Heart left ventricle (tissue), 16 donors: ENCODE measurements around the gene F8. TPM values are rescaled to one million over a fixed set of nuclear protein-coding genes. Genes with fewer than 3 reads are reported as not detected.

Experiments
- ATAC-seq, 4 donors: fragments of 200-7000 bp; cut with Tn5 transposase; one replicate each; pipeline ENCODE4 v1.9.1; 2020 to 2022; ENCODE audit warnings: moderate library complexity in 4 of 4, mild to moderate bottlenecking in 3 of 4, moderate number of reproducible peaks in 1 of 4
- DNase-seq, 5 donors: peaks; one replicate each; pipeline ENCODE4 v3.0.0-alpha.2; 2020
- H3K27ac ChIP-seq, 12 donors: fragments of 200-600 bp; sonication (generic) in 4 of 12; one replicate each; pipeline versions ENCODE4 v1.5.0 to v1.8.0; 2016 to 2022; ENCODE audit warnings: mild to moderate bottlenecking in 2 of 12
- H3K27me3 ChIP-seq, 9 donors: fragments of 200-600 bp; sonication (generic) in 2 of 9; one replicate each; pipeline versions ENCODE4 v1.5.1 to v1.8.0; 2016 to 2022; ENCODE audit warnings: mild to moderate bottlenecking in 3 of 9
- H3K36me3 ChIP-seq, 9 donors: fragments of 200-600 bp; sonication (generic) in 2 of 9; one replicate each; pipeline versions ENCODE4 v1.5.0 to v1.8.0; 2018 to 2022; ENCODE audit warnings: mild to moderate bottlenecking in 2 of 9
- H3K4me1 ChIP-seq, 12 donors: fragments of 200-600 bp; sonication (generic) in 4 of 12; one replicate each; pipeline versions ENCODE4 v1.5.0 to v1.8.0; 2016 to 2022; ENCODE audit warnings: mild to moderate bottlenecking in 3 of 12
- H3K4me3 ChIP-seq, 12 donors: fragments of 200-600 bp; sonication (generic) in 4 of 12; one replicate each; pipeline versions ENCODE4 v1.5.0 to v1.8.0; 2017 to 2022; ENCODE audit warnings: mild to moderate bottlenecking in 9 of 12, moderate library complexity in 4 of 12
- H3K9me3 ChIP-seq, 12 donors: fragments of 200-600 bp; sonication (generic) in 4 of 12; one replicate each; pipeline versions ENCODE4 v1.5.0 to v1.8.0; 2016 to 2022; ENCODE audit warnings: mild to moderate bottlenecking in 1 of 12
- POLR2A ChIP-seq, 2 donors: fragments of 450-650 bp; IDR thresholded peaks; one replicate each; pipeline ENCODE4 v1.6.1; 2017; ENCODE audit warnings: antibody characterized with exemption in 2 of 2, mild to moderate bottlenecking in 2 of 2, moderate library complexity in 2 of 2
- WGBS, 4 donors: extraction: QIAGEN DNeasy Blood & Tissue Kit in 2 of 4; methylation state at CpG; one replicate each; pipeline versions ENCODE4 v1.1.5 to v1.1.7; 2013 to 2018; 5-methylcytosine and 5-hydroxymethylcytosine counted together
- intact Hi-C, 10 donors: fragments of 100-400 bp; cut with DNase I; formaldehyde crosslinking; loops; one replicate each; pipeline versions ENCODE4 v1.11.1 to v1.14.2; 2022
- long read RNA-seq, 3 donors: library from polyadenylated mRNA; unstranded; transcript quantifications; one replicate each; pipeline ENCODE4 v2.0.0, GENCODE V29; 2020 to 2021
- polyA plus RNA-seq, 2 donors: library from polyadenylated mRNA; stranded (reverse); fragments of 200-250 nt; gene quantifications; one replicate each; pipeline ENCODE4 v1.2.3, GENCODE V29; 2013
- total RNA-seq, 9 donors: library from RNA; depleted of rRNA in 2 of 9; stranded (reverse); fragments of >200 nt in 2 of 9; fragmentation: NEBNext Ultra II Directional in 3 of 9; extraction: Animal tissue kit (Norgen Biotek cat#: 25700) in 3 of 9; gene quantifications; one replicate each; pipeline versions ENCODE4 v1.1.0 to v1.2.4, GENCODE V29; 2016 to 2023
- TF ChIP-seq, protein P1 (sequence below), 12 donors: fragments of 200-600 bp; sonication (generic) in 4 of 12; IDR thresholded peaks; one replicate each; pipeline versions ENCODE4 v1.5.0 to v1.8.0; 2018 to 2022; ENCODE audit warnings: antibody characterized with exemption in 12 of 12, mild to moderate bottlenecking in 5 of 12
- donor health status: ischemic (EF 13 %, LVEDD 7.1; RV severe dilation, severe dysfunction).
- donor health status: healthy with polysubstance abuse.
- donor health status: DM: no; HTN: yes; CAD: no.
- donor health status: DM: no; HTN: no; CAD: no.
- donor health status: ischemic (EF 25% LVEDD 6.9; RV normal size, moderate dysfunction).
- donor health status: ischemic (EF 25% LVEDD 5.7; RV mildly dilated, moderate dysfunction).
- donor health status: healthy.
- donor health status: DM: yes; HTN: yes; CAD: no.
- donor health status: ischemic (EF 35%, LVEDD 5.7; RV mildly dilated, moderate dysfunction).
- donor health status: nonischemic (EF 11% LVEDD 7.7; RV severe dilation, severe dysfunction).
- donor health status: DM: yes; HTN: yes; CAD: no.
- donor health status: PGD.
- donor health status: ischemic (EF 29% LVEDD 5.4; RV normal size, mild dysfunction).
- donor health status: nonischemic (EF 23%, LVEDD 6.1; RV moderate dilation, normal function).

The F8 gene
- total RNA-seq (10 to 100 TPM; 26.9 to 75.1 (median 44.3) TPM), polyA plus RNA-seq (10 to 100 TPM; 32.6 to 60.2 TPM)
- long read RNA-seq, donor 1, transcript F8-201 (5 exons, 2,620 nt) = major isoform, 7 of 65 reads
- long read RNA-seq, donor 1, partial matches to known transcripts = 41 of 65 reads
- long read RNA-seq, donor 1, other reads (novel, unspliced or antisense) = 17 of 65 reads
- long read RNA-seq, donor 2, transcript F8-201 (5 exons, 2,620 nt) = major isoform, 11 of 197 reads
- long read RNA-seq, donor 2, partial matches to known transcripts = 154 of 197 reads
- long read RNA-seq, donor 2, other reads (novel, unspliced or antisense) = 32 of 197 reads
- long read RNA-seq, donor 3, partial matches to known transcripts = 25 of 47 reads
- long read RNA-seq, donor 3, other reads (novel, unspliced or antisense) = 18 of 47 reads

GRCh38 chrX:155022585-155022984 lies at the start of gene F8:
TSS of gene F8 (minus strand) at chrX:155022723. CDS start at chrX:155022552, 171 bp downstream.
- TF ChIP-seq, protein P1, sequence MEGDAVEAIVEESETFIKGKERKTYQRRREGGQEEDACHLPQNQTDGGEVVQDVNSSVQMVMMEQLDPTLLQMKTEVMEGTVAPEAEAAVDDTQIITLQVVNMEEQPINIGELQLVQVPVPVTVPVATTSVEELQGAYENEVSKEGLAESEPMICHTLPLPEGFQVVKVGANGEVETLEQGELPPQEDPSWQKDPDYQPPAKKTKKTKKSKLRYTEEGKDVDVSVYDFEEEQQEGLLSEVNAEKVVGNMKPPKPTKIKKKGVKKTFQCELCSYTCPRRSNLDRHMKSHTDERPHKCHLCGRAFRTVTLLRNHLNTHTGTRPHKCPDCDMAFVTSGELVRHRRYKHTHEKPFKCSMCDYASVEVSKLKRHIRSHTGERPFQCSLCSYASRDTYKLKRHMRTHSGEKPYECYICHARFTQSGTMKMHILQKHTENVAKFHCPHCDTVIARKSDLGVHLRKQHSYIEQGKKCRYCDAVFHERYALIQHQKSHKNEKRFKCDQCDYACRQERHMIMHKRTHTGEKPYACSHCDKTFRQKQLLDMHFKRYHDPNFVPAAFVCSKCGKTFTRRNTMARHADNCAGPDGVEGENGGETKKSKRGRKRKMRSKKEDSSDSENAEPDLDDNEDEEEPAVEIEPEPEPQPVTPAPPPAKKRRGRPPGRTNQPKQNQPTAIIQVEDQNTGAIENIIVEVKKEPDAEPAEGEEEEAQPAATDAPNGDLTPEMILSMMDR (IDR thresholded peaks at IDR 0.05) = no peak
- TF ChIP-seq POLR2A (IDR thresholded peaks at IDR 0.05) = peak in 1 of 2 donors; percentile 22
- Histone ChIP-seq H3K36me3 (no peaks in the 10 kb centered on the region), H3K4me3 (peak within 1 kb of the TSS in 11 of 12 donors; percentile 1 to 56 (median 42)), H3K4me1 (peaks cover 0 to 4% (median 0%) of the 10 kb centered on the region in 12 donors), H3K27ac (peak within 1 kb of the TSS in 8 of 12 donors; percentile 25 to 70 (median 60)), H3K27me3 (no peaks in the 10 kb centered on the region), H3K9me3 (no peaks in the 10 kb centered on the region)
- 0 to 16% (median 6%) methylated on average over 1 of the region's 1 CpG for WGBS, 4 donors
- DNase-seq = no peak
- intact Hi-C loops = no loop called here
- ATAC-seq = no peak

DNA sequence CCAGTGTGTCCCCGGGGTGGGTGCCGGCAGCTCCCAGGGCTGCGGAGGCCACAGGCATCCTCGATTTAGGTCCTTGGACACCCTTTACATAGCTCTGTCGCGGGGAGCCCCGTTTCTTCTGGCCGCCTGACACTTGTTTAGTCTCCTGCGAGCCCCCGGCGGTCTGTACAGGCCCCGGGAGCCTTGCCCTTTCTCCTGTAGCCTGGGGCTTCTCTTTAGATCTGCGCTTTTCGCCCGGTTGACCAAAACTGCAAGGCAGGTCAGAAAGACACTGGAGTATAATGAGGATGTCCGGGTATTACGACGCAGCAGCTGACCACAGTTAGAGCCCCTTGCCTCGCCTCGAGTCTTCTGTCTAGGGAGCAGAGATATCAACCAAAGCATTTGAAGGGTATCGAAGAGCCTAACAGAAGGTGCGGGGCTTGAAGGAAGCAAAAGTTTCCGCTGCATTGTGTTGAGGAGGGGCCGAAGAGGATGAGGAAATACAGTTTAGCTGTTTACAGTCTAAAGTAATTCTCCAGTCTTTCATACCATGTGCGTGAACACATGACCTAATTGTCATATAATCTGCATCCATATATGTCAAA lies 49.3 kb upstream of the F8 start:
- peak in 2 of 4 donors; percentile 3 to 29 for ATAC-seq
- no peak for TF ChIP-seq POLR2A (IDR thresholded peaks at IDR 0.05)
- TF ChIP-seq, protein P1 (IDR thresholded peaks at IDR 0.05) = no peak
- WGBS, 4 donors = 1 to 40% (median 18%) methylated on average over 14 to 25 of the region's 25 CpGs

DNA sequence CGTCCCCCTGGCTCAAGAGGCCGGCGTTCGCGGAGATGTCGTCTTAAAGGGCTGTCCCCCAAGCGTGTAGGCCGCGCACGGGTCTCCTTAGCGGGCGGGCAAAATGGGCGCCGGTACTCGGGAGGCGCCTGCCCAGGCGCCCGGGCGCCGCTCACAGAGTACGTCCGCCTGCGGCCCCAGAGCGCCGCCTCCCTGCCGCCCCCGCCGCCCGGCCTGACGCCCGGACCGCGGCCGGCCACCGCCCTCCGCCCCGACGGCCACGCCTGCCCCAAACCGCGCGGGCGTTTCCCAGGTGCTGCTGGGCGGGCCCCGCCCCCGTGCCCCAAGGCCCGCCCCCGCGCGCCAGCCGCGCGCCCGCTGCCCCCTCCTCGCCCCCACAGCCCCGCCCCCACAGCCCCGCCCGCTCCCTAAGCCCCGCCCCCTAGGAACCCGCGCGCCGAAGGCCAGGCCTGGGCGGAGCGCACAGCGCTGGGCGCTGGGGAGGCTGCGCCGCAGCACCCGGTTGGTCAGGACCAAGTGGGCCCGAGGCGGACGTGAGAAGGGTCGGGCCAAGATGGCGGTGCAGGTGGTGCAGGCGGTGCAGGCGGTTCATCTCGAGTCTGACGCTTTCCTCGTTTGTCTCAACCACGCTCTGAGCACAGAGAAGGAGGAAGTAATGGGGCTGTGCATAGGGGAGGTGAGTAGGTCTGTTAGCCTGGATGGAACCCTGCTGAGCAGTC lies 48.6 kb upstream of the F8 start, which contains the start of the genes BRCC3, CMC4 and MTCP1:
TSS of gene BRCC3 (plus strand) at position 534 of the 719 bp plus-strand sequence. CDS start at position 554, 20 bp downstream.
TSS of gene CMC4 (minus strand) at position 162 of the 719 bp plus-strand sequence. CDS start 7,113 bp downstream, outside the sequence.
TSS of gene MTCP1 (minus strand) at position 162 of the 719 bp plus-strand sequence. CDS start 5,126 bp downstream, outside the sequence.
- WGBS, 4 donors = 1 to 35% (median 17%) methylated on average over 25 to 81 of the region's 81 CpGs
- H3K4me3 ChIP-seq = peak within 1 kb of the TSS; percentile 51 to 94 (median 71)
- peak within 1 kb of the TSS; percentile 57 to 94 (median 87) for H3K27ac ChIP-seq
- ATAC-seq (peak; percentile 93 to 98 (median 96)), DNase-seq (peak; percentile 81 to 91 (median 87))
- no peaks in the 10 kb centered on the region for H3K27me3 ChIP-seq
- H3K36me3 ChIP-seq = peaks cover 0 to 27% (median 10%) of the 10 kb centered on the region in 9 donors
- H3K4me1 ChIP-seq = peaks cover 0 to 28% (median 9%) of the 10 kb centered on the region in 12 donors
- intact Hi-C loops = no loop called here
- no peaks in the 10 kb centered on the region for H3K9me3 ChIP-seq
- TF ChIP-seq POLR2A (IDR thresholded peaks at IDR 0.05) = peak in 1 of 2 donors; percentile 45
- TF ChIP-seq, protein P1 (IDR thresholded peaks at IDR 0.05) = no peak

More for the DNA sequence above, 49.3 kb upstream of the F8 start:
- peak in 1 of 5 donors; percentile 32 for DNase-seq
- H3K9me3 ChIP-seq = no peaks in the 10 kb centered on the region
- peak overlapping the region; percentile 51 to 90 (median 69) for H3K4me3 ChIP-seq
- intact Hi-C loops = no loop called here
- H3K27me3 ChIP-seq = no peaks in the 10 kb centered on the region
- H3K4me1 ChIP-seq = peaks cover 0 to 28% (median 9%) of the 10 kb centered on the region in 12 donors
- H3K36me3 ChIP-seq = peaks cover 0 to 32% (median 17%) of the 10 kb centered on the region in 9 donors
- H3K27ac ChIP-seq = peak overlapping the region in 11 of 12 donors; percentile 60 to 91 (median 79)
